Measurements from ENCODE around the gene SLC25A11. TPM values are rescaled to one million over a fixed set of nuclear protein-coding genes. Genes with fewer than 3 reads are reported as not detected.

The SLC25A11 gene, protein sequence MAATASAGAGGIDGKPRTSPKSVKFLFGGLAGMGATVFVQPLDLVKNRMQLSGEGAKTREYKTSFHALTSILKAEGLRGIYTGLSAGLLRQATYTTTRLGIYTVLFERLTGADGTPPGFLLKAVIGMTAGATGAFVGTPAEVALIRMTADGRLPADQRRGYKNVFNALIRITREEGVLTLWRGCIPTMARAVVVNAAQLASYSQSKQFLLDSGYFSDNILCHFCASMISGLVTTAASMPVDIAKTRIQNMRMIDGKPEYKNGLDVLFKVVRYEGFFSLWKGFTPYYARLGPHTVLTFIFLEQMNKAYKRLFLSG
- total RNA-seq: 59.3 and 64.7 TPM in 2 replicates

DNA sequence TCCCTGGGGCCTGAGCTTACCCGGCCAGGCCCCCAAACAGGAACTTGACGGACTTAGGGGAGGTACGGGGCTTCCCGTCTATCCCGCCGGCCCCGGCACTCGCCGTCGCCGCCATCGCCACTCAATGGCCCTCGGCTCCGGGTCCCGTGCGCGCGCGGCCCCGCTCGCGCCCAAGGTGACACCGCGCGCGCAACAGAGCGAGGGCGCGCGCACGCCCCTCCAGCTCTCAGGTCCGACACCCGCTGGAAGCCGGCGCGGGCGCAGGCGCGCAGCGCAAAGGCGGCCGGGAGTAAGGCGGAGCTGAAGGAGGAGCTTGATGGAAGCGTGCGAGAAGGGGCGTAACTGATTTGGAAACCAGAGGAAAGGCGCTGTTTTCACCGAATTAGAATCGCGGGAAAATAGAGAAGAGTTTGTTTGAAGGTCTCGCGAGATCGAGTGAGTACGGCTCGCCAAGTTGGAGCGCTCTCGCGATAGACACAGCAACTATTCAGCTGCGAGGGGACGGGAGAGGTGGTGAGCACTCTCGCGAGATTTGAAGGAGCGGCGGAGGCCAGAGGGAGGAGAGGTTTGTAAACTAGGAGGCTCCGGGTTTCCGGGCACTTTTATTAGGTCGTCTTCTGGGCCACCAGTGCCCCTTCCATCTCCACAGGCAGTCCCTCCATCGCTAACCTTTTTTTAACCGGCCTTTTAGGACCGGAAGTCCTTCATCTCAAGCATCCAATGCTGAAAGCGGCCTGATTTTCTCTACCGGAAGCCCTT is at the start of gene SLC25A11, which contains the start of gene RNF167:
Gene SLC25A11, minus strand, starts transcription at position 251 of the 759 bp plus-strand sequence. Its CDS starts 136 bp downstream, at position 115.
Gene RNF167, plus strand, starts transcription at position 473 of the 759 bp plus-strand sequence. CDS start 642 bp downstream, outside the sequence.

DNA sequence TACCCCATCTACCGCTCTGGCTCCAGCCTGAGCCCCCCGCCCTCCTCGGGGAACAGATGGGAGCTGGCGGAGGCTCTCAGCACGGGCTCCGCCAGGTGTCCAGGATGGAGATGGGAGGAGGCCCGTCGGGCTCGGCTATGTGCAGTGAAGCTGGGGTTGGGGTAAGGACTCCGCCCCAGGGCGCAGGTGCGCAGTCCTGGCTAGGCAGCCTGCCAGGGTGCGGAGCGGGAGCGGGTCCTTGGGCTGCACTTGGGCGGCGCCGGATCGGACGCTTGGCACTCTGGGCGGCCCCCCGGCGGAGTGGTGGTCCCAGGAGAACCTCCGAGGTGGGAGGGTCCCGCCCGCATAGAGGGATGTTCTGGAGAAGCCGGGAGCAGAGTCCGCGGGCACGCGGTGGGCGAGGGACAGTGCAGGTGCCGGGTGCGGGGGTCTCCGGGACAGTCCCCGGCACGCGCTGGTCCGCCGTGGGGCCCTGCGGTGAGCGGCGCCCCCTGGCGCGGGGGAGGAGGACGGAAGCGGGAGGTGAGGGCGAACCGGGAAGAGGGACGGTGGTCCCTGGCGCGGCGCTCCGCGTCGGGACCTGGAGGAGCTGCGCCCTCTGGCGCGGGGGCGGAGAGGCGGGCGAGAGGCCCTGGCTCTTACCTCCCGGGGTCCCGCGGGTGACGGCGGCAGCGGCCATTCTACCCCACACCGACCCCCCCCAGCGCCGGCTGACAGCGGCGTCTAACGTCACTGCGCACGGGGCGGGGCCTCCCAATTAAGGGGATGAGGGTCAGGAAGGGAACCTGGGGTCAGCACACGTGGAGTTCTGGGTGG is 47.3 kb upstream of the SLC25A11 start, which contains the start of gene CAMTA2:
Gene CAMTA2, minus strand, starts transcription at position 725 of the 816 bp plus-strand sequence. CDS start 1,453 bp downstream, outside the sequence.

DNA sequence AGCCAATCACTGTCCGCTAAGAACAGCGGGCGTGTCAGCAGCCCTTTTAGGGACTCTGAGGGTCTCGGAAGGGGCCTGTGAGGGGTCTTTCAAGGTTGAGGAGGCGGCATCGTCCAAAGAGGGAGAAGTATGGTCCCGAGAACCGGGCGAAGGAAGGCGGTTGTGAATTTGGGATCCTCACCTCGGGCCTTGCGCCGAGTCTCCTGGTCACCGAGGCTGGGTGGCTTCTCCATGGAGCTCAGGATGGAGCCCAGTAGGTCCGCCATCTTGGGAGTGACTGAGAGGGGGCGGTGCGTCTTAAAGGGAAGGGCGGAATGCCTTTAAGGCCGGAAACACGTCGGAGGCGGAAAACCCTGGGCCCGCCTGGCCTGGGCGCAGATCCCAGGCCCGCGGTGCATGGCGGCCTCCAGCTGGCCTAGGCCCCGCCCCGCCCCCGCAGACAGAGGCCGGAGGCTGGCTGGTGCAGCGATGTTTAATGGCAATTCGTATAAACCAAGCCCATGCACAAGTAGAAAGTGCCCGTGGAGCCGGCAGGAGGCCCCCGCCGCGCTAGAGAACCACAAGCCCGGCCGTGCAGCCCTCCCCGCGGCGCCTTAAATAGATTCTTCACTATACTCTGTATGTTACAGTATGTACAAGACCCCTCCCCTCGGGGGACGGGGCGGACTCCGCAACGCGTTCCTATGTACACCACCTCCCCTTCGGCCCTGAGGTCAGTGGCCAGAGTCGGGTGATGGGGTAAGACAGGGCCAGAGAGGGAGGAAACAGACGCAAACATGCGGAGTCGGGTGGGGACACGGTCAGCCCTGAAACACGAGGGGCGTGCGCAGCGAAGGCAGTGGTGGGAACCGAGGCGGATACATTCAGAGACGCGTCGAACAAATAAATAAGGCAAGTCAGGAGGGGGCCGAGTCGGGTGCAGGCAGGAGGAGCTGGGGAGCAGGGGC is 28.0 kb upstream of the SLC25A11 start, which contains the start of gene SPAG7:
Gene SPAG7, minus strand, starts transcription at position 279 of the 947 bp plus-strand sequence. Its CDS starts 13 bp downstream, at position 266.

DNA sequence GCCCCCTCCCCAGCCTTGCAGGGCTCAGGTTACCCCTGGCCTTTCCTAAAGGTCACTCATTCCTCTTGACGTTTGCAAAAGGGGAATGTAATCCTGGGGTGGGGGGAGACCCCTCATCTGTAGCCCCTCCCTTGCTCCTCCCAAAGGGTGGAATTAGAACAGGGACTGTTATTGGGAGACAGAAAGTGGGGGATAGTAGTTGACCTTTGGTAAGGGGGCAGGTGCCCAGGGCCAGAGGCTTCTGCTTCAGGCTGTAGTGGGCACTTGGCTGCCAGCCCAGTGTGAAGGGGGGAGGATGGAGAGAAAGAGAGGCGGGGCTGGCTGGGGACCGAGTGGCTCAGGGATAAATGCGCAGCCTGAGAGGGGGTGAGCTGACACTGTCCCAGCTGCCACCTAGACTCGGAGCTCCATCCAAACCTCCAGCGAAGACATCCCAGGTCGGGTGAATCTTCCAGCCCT is 10.9 kb upstream of the SLC25A11 start, which contains the start of gene ENO3:
Gene ENO3, plus strand, starts transcription at position 374 of the 459 bp plus-strand sequence. CDS start 711 bp downstream, outside the sequence.

DNA sequence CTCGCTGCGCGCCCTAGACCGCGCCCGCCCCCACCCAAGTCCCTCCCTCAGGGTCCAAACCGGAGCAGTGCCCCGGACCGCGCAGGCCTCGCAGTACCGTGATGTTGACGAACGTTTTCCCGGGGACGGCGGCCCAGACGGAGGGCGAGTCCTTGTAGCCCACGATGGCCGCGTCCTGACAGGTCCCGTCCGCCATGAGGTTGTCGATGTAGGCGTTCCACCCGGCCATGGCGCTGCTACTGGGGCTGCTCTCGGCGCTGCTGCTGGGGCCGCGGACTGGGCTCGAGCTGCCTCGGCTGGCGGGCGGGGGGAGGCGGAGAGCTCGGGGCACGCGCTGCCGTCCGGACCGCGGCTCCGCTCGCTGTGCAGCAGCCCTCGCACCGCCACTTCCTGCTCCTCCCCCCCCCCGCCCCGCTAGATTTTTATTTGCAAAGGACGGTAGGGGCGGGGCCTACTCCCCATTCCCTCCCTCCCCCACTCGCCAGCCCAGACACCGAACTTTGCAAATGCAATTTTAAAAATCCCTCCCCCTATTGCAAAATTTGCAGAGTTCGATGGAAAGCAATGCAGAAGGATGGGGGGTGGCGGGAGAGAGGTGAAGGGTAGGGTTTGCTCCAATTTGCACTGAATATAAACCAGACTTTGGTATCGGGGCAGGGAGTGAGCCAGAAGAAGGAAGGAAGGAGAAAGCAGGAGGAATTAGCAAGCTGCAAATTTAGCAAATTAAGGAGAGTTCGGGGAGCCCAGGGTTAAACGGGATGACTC is 8.5 kb upstream of the SLC25A11 start, which contains the start of gene PFN1:
Gene PFN1, minus strand, starts transcription at position 365 of the 765 bp plus-strand sequence. Its CDS starts 136 bp downstream, at position 229.

DNA sequence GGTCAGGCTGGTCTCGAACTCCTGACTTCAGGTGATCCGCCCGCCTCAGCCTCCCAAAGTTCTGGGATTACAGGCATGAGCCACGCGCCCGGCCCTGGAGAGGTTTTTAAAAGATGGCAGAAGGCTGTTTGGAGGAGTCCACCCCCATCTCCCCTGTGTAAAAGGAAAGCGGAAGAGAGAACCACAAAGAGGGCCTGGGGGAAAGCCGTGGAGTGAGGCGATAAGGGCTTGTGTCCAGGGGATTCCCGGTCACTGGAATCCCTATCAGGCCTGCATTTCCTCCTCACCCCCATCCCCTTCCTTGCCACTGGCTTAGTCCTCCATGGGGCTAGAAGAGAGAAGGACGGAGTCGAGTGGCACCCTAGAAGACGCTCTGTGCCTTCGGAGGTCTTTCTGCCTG is 7.9 kb downstream of the SLC25A11 start, which contains the start of gene GP1BA:
Gene GP1BA, plus strand, starts transcription at position 315 of the 400 bp plus-strand sequence. CDS start 328 bp downstream, outside the sequence.

DNA sequence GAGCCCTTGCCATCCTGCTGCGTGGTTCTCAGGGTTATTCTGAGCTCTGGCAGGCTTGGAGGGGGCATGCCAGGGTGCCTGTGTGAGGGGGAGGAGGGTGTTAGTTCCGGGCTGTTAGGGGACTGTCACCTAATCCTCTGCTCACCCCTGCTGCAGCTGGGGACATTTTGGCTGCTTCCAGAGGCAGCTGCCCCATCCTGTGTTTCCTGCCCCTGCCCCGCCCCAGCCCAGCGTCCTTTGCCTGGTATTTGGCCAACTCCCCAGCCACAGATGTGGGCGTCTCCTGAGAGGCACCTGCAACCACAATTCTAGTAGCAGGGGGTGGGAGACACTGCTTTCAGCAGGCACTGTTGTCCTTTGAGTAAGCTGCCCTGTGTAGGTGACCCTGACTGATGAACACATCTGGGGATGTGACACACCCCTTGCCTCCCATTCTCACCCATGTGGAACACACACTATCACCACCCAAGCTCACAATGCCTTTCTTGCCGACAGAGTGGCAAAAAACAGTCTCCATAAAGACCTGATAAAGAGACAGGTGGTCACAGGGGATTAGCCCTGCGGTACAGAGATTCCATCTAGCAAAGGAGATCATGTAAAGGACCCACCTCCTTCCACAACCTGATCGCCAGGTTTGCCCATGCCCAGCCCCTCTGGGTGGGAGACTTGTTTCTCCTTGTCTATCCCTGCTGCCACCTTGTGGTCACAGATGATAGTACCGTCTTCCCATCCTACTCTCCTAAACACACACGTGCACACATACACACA is 36.6 kb downstream of the SLC25A11 start, which contains the start of gene CHRNE:
Gene CHRNE, minus strand, starts transcription at position 48 of the 768 bp plus-strand sequence. Its CDS starts 35 bp downstream, at position 13.

DNA sequence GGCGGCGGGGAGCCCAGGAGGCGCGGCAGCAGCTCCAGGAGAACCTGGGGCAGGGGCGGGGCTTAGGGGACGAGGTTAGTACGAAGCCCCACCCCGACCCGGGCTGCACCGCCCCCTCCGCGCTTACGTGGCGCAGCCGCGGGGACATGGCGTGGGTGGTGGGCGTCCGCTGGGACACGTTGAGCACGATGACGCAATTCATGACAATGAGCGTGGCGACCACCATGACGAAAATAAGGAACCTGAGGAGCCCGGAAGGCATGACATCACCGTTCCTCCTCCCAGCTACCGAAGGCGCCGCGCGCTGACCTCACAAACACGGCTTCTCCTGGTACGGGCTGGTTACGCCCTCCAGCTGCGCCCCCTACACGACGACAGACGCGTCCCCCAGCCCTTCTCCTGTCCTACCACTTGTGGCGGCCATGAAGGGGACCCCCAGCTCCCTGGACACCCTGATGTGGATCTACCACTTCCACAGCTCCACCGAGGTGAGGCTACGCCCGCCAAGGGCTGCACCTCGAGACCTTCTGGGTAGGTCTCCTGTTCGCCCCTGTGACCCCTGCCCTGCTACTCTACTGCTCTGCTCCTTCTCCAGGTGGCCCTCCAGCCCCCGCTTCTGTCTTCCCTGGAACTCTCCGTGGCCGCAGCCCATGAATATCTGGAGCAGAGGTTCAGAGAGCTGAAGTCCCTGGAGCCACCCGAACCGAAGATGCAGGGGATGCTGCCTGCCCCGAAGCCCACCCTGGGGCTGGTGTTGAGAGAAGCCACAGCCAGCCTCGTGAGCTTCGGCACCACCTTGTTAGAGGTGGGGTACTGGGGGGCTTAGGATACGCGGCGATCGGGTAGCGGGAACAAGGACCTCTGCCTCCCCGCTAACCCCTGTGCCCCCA is 40.3 kb downstream of the SLC25A11 start, which contains the start of gene C17orf107:
Gene C17orf107, plus strand, starts transcription at position 196 of the 890 bp plus-strand sequence. Its CDS starts 227 bp downstream, at position 423.

Other genes starting within 250 kb of the SLC25A11 start
- 13.9 TPM in 2 replicates for gene PELP1, start 235.9 kb downstream of the SLC25A11 start, total RNA-seq
- gene ARRB2, start 229.4 kb downstream of the SLC25A11 start, total RNA-seq: 3.0 and 3.6 TPM in 2 replicates
- 12.4 and 14.5 TPM in 2 replicates for gene MED11, start 208.6 kb downstream of the SLC25A11 start, total RNA-seq
- 0.06 and 0.13 TPM in 2 replicates for gene ZMYND15, start 200.2 kb downstream of the SLC25A11 start, total RNA-seq
- gene CXCL16, start 200.1 kb downstream of the SLC25A11 start, total RNA-seq: 1.5 and 2.1 TPM in 2 replicates
- gene TM4SF5, start 168.2 kb downstream of the SLC25A11 start, total RNA-seq: not detected in 2 replicates
- gene VMO1, start 153.7 kb downstream of the SLC25A11 start, total RNA-seq: 0.62 and 0.92 TPM in 2 replicates
- gene GLTPD2, start 151.1 kb downstream of the SLC25A11 start, total RNA-seq: not detected in 2 replicates
- gene PSMB6, start 143.9 kb downstream of the SLC25A11 start, total RNA-seq: 163 and 169 TPM in 2 replicates
- gene PLD2, start 132.9 kb downstream of the SLC25A11 start, total RNA-seq: 13.1 and 16.2 TPM in 2 replicates
- gene MINK1, start 106.7 kb downstream of the SLC25A11 start, total RNA-seq: 20.1 and 29.6 TPM in 2 replicates
- gene C17orf107, start 40.5 kb downstream of the SLC25A11 start, total RNA-seq: 1.9 and 2.9 TPM in 2 replicates
- 0.19 and 0.26 TPM in 2 replicates for gene CHRNE, start 36.9 kb downstream of the SLC25A11 start, total RNA-seq
- gene GP1BA, start 7.8 kb downstream of the SLC25A11 start, total RNA-seq: not detected in 2 replicates
- 17.6 and 19.8 TPM in 2 replicates for gene RNF167, start 222 bp upstream of the SLC25A11 start, total RNA-seq
- gene PFN1, start 8.5 kb upstream of the SLC25A11 start, total RNA-seq: 861 and 912 TPM in 2 replicates
- gene ENO3, start 11.1 kb upstream of the SLC25A11 start, total RNA-seq: 4.5 and 6.5 TPM in 2 replicates
- gene SPAG7, start 27.8 kb upstream of the SLC25A11 start, total RNA-seq: 70.6 and 79.0 TPM in 2 replicates
- gene CAMTA2, start 47.6 kb upstream of the SLC25A11 start, total RNA-seq: 5.7 and 11.7 TPM in 2 replicates
- 0.13 and 0.25 TPM in 2 replicates for gene INCA1, start 57.5 kb upstream of the SLC25A11 start, total RNA-seq
- 95.8 and 124 TPM in 2 replicates for gene KIF1C, start 57.9 kb upstream of the SLC25A11 start, total RNA-seq
- not detected in 2 replicates for gene SLC52A1, start 95.4 kb upstream of the SLC25A11 start, total RNA-seq
- gene ZFP3, start 138.4 kb upstream of the SLC25A11 start, total RNA-seq: 1.3 and 1.7 TPM in 2 replicates
- 4.5 and 4.6 TPM in 2 replicates for gene ZNF232, start 171.8 kb upstream of the SLC25A11 start, total RNA-seq
- not detected in 2 replicates for gene USP6, start 176.0 kb upstream of the SLC25A11 start, total RNA-seq